Measurements from ENCODE around the gene STUB1.

Gene STUB1

DNA sequence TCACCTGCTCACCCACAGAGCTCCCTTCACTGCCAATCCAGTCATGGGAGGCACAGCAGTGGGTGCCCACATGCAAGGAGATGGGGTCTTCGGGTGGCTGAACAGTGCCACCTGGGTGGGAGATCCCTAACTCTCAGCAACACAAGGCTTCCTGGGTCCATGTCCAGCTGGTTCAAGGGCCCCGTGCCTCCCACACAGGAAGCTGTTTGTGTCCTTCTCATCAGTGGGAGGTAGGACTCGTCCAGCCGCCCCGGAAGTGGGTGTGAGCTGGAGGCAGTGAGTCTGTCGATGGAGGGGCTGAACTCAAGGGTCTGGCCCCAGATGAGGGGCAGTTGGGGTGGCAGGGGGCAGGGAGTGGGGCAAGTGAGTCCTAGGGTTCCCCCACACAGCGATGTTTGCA lies 23.8 kb downstream of the STUB1 start:
- no peaks in the 10 kb centered on the region for H3K9me2 ChIP-seq (ENCODE audit: low read depth, low read length)
- no peaks in the 10 kb centered on the region for H3K36me3 ChIP-seq (ENCODE audit: insufficient read depth, low read length)
- no peaks in the 10 kb centered on the region for H4K20me1 ChIP-seq (ENCODE audit: insufficient read depth, low read length)
- no peak overlapping the region for H3K4me2 ChIP-seq (ENCODE audit: low read length)
- no peaks in the 10 kb centered on the region for H3F3A ChIP-seq (ENCODE audit: insufficient read depth, low read length)
- TF ChIP-seq, protein P1, sequence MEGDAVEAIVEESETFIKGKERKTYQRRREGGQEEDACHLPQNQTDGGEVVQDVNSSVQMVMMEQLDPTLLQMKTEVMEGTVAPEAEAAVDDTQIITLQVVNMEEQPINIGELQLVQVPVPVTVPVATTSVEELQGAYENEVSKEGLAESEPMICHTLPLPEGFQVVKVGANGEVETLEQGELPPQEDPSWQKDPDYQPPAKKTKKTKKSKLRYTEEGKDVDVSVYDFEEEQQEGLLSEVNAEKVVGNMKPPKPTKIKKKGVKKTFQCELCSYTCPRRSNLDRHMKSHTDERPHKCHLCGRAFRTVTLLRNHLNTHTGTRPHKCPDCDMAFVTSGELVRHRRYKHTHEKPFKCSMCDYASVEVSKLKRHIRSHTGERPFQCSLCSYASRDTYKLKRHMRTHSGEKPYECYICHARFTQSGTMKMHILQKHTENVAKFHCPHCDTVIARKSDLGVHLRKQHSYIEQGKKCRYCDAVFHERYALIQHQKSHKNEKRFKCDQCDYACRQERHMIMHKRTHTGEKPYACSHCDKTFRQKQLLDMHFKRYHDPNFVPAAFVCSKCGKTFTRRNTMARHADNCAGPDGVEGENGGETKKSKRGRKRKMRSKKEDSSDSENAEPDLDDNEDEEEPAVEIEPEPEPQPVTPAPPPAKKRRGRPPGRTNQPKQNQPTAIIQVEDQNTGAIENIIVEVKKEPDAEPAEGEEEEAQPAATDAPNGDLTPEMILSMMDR (IDR thresholded peaks at IDR 0.05; ENCODE audit: low read length): no peak
- no peak for TF ChIP-seq EZH2 (IDR thresholded peaks at IDR 0.05; ENCODE audit: borderline replicate concordance, low read length)
- H3K79me2 ChIP-seq (ENCODE audit: insufficient read depth, low read length): no peaks in the 10 kb centered on the region
- no peaks in the 10 kb centered on the region for H3K9me3 ChIP-seq (ENCODE audit: low read length)
- H3K27ac ChIP-seq (ENCODE audit: low read depth, low read length, poor library complexity, severe bottlenecking): no peak overlapping the region
- H3K27me3 ChIP-seq (ENCODE audit: insufficient read depth, low read length): 0 out of 2 replicates have a peak, but pooled peaks cover 3% of the 10 kb centered on the region
- H3K4me3 ChIP-seq (ENCODE audit: low read depth, low read length, poor library complexity, severe bottlenecking): no peak overlapping the region
- no peak overlapping the region for H2AFZ ChIP-seq (ENCODE audit: low read length)
- H3K9ac ChIP-seq (ENCODE audit: low read length): no peak overlapping the region
- no peaks in the 10 kb centered on the region for H3K4me1 ChIP-seq (ENCODE audit: insufficient read depth, low read length, severe bottlenecking)

DNA sequence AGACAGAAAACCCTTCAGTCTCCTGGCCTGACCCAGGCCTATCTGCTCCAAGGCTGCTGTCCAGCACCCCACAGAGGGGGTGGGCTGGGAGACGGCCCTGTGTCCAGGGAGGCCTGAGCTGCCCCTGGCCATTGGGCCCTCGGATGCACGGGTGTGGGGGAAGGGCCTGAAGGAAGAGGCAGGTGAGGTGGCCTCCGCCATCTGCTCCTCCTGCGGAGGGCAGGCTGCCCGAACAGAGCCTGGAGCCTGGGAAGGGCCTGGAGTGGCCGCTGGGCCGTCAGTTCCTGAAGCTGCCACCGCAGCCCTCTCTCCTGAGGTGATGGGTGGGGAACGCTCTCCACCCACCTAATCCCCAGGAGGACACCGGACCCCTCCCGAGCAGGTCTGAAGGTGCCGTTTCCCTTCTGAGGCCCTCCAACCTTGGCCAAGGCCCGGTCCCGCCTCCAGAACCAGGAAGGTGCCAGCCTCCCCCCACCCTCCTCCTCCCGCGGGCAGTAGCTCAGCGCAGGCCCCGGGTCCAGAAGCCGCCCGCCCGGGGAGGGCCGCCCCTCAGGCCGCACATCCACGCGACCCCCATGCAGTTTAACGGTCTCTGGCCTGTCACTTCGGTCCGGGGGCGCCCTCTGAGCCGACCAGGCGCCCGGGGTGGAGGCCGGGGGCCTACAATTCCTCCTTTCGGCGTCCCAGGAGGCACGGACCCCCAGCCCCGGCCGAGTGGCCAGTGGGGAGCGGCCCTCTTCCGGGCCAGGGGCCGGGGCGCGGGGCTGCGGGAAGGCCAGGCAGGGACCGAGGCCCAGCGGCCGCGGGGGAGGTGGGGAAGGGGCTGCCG lies 24.6 kb downstream of the STUB1 start:
- H3K27ac ChIP-seq (ENCODE audit: low read depth, low read length, poor library complexity, severe bottlenecking): no peak overlapping the region
- no peaks in the 10 kb centered on the region for H3K9me3 ChIP-seq (ENCODE audit: low read length)
- no peaks in the 10 kb centered on the region for H4K20me1 ChIP-seq (ENCODE audit: insufficient read depth, low read length)
- H3K36me3 ChIP-seq (ENCODE audit: insufficient read depth, low read length): no peaks in the 10 kb centered on the region
- no peak overlapping the region for H3K4me3 ChIP-seq (ENCODE audit: low read depth, low read length, poor library complexity, severe bottlenecking)
- no peak for TF ChIP-seq EZH2 (IDR thresholded peaks at IDR 0.05; ENCODE audit: borderline replicate concordance, low read length)
- TF ChIP-seq, protein P1 (IDR thresholded peaks at IDR 0.05; ENCODE audit: low read length): no peak
- H3K27me3 ChIP-seq (ENCODE audit: insufficient read depth, low read length): 0 out of 2 replicates have a peak, but pooled peaks cover 3% of the 10 kb centered on the region
- H3K79me2 ChIP-seq (ENCODE audit: insufficient read depth, low read length): no peaks in the 10 kb centered on the region
- H3F3A ChIP-seq (ENCODE audit: insufficient read depth, low read length): no peaks in the 10 kb centered on the region
- no peaks in the 10 kb centered on the region for H3K9me2 ChIP-seq (ENCODE audit: low read depth, low read length)
- no peak overlapping the region for H3K9ac ChIP-seq (ENCODE audit: low read length)
- no peak overlapping the region for H2AFZ ChIP-seq (ENCODE audit: low read length)
- H3K4me1 ChIP-seq (ENCODE audit: insufficient read depth, low read length, severe bottlenecking): no peaks in the 10 kb centered on the region
- no peak overlapping the region for H3K4me2 ChIP-seq (ENCODE audit: low read length)

DNA sequence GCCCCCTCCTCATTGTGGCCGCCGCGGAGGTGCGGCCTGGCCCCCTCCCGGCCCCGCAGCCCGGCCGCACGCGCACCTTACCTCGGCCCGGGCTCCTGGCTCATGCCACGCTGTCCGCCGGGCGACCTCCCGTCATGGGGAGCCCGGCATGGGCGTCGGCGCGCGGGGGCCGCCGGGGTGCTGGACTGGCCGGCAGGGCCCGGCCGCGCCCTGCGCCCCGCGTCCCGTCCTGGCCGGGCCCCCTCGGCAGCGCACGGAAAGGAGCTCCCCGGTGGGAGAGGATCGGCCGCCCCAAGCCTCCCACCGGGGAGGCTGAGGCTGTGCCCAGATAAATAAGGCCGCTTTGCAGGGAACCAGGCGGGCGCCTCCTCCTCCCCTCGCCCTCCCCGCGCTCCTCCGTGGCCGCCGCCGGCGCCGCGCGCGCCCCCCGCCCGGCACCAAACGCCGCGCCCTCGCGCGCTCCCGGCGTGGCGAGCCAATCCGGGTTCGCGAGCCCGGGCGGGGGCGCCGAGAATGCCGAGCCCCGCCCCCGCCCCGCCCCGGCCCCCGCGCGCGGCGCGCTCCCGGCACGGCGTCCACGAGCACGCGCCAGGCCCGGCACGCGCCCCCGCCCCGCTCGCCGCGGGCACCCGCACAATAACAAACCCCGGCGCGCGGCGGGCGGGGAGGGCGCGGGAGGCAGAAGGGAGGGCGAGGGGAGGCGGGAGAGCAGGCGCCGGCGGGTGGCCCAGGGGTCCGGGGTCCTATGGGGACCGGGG lies 25.4 kb downstream of the STUB1 start, which contains the start of gene FBXL16:
FBXL16 (minus strand) TSS at position 371 of the 758 bp plus-strand sequence. CDS start 8,396 bp downstream, outside the sequence.
- peaks cover 4% of the 10 kb centered on the region; the same call in 1 of the 2 replicates for H3K27me3 ChIP-seq (ENCODE audit: insufficient read depth, low read length)
- H3K4me2 ChIP-seq (ENCODE audit: low read length): no peak within 1 kb of the TSS
- H3K4me1 ChIP-seq (ENCODE audit: insufficient read depth, low read length, severe bottlenecking): no peaks in the 10 kb centered on the region

More for the DNA sequence above, 25.4 kb downstream of the STUB1 start, which contains the start of gene FBXL16:
- Histone ChIP-seq H3K9me3 (ENCODE audit: low read length) (no peaks in the 10 kb centered on the region), H3K9ac (ENCODE audit: low read length) (no peak within 1 kb of the TSS), H3K9me2 (ENCODE audit: low read depth, low read length) (no peaks in the 10 kb centered on the region), H3K4me3 (ENCODE audit: low read depth, low read length, poor library complexity, severe bottlenecking) (no peak within 1 kb of the TSS), H3F3A (ENCODE audit: insufficient read depth, low read length) (no peaks in the 10 kb centered on the region), H4K20me1 (ENCODE audit: insufficient read depth, low read length) (no peaks in the 10 kb centered on the region), H3K27ac (ENCODE audit: low read depth, low read length, poor library complexity, severe bottlenecking) (no peak within 1 kb of the TSS), H3K36me3 (ENCODE audit: insufficient read depth, low read length) (no peaks in the 10 kb centered on the region), H2AFZ (ENCODE audit: low read length) (no peak within 1 kb of the TSS), H3K79me2 (ENCODE audit: insufficient read depth, low read length) (no peaks in the 10 kb centered on the region)
- TF ChIP-seq, protein P1 (IDR thresholded peaks at IDR 0.05; ENCODE audit: low read length): no peak
- no peak for TF ChIP-seq EZH2 (IDR thresholded peaks at IDR 0.05; ENCODE audit: borderline replicate concordance, low read length)

All from OCI-LY1 (cell line).